ENCODE data around the gene UPK3BL2.
"Not testable (repeated sequence)": the region's sequence is repeated elsewhere in the genome, so short reads cannot be mapped to it uniquely, and the experiment has no call there.

The UPK3BL2 gene

GRCh38 chr7:102493220-102493935 lies 50.1 kb downstream of the UPK3BL2 start:
- not testable (repeated sequence) for DNase-seq

- peak; percentile 38 to 46 for DNase-seq
These were observed 52.9 kb downstream of the UPK3BL2 start for GRCh38 chr7:102490529-102491075.
